GM12878 (cell line): ENCODE data around the gene EIF3B. TPM values are rescaled to one million over a fixed set of nuclear protein-coding genes. Genes with fewer than 3 reads are reported as not detected.

Experiments
- ATAC-seq: fragments of 200-7000 bp; cut with Tn5 transposase; 3 replicates; pipeline ENCODE4 v1.9.1; 2020; ENCODE audit warnings: mild to moderate bottlenecking, moderate library complexity
- BruUV-seq: library from RNA; stranded (reverse); fragments of 400-500 nt; replicated peaks from 2 replicates; lab custom pipeline; 2021; lab: Mats Ljungman, UMichigan
- CTCF ChIA-PET: fragments of 300-600 bp; sonication (Branson Sonifier 250); formaldehyde crosslinking; extraction: SDS; loops from one replicate; lab custom pipeline; 2021; ENCODE audit warnings: inconsistent platforms; lab: Yijun Ruan, JAX
- POLR2A ChIA-PET: fragments of 350-600 bp; formaldehyde crosslinking; extraction: SDS; loops from one replicate; lab custom pipeline; 2021; ENCODE audit warnings: inconsistent platforms; lab: Charles Lee
- RAD21 ChIA-PET: fragments of 300-600 bp; sonication (Branson Sonifier 250); formaldehyde crosslinking; loops from one replicate; lab custom pipeline; 2023; ENCODE audit warnings: antibody characterized with exemption; ENCODE audit not compliant: unreplicated experiment; lab: Charles Lee
- SMC1A ChIA-PET: fragments of 300-600 bp; sonication (Branson Sonifier 250); formaldehyde crosslinking; loops from one replicate; lab custom pipeline; 2023; ENCODE audit not compliant: unreplicated experiment, uncharacterized antibody; lab: Charles Lee
- DNase-seq: peaks from one replicate; pipeline ENCODE4 v3.0.0-alpha.2; 2011; ENCODE audit warnings: low read depth, low spot score
- FAIRE-seq: peaks from 3 replicates; lab custom pipeline; 2011; peaks lifted over from hg19 to GRCh38; lab: Jason Lieb, UNC
- H2AFZ ChIP-seq: 2 replicates; pipeline ENCODE4 v1.6.0; 2011; ENCODE audit warnings: low read depth, low read length, control low read depth; ENCODE audit not compliant: control insufficient read depth
- H3K27ac ChIP-seq: 2 replicates; pipeline ENCODE4 v1.5.1; 2011; ENCODE audit warnings: control low read depth; ENCODE audit not compliant: control insufficient read depth, insufficient read depth
- H3K27me3 ChIP-seq, 2 experiments: replicated peaks in 1 of 2; 2 replicates each; pipeline versions ENCODE4 v1.6.0 to v1.6.1; 2011; ENCODE audit warnings: low read length in 1 of 2; ENCODE audit not compliant: control insufficient read depth in 2 of 2, insufficient read depth in 2 of 2
- H3K36me3 ChIP-seq, 2 experiments: 2 replicates each; pipeline ENCODE4 v1.5.1; 2011; ENCODE audit warnings: low read length in 1 of 2; ENCODE audit not compliant: control insufficient read depth in 2 of 2, insufficient read depth in 2 of 2
- H3K4me1 ChIP-seq: 2 replicates; pipeline ENCODE4 v1.6.1; 2011; ENCODE audit warnings: mild to moderate bottlenecking, low read length, moderate library complexity, mixed read lengths; ENCODE audit not compliant: control insufficient read depth, insufficient read depth
- H3K4me2 ChIP-seq: 2 replicates; pipeline ENCODE4 v1.6.0; 2011; ENCODE audit warnings: control low read depth; ENCODE audit not compliant: control insufficient read depth, insufficient read depth
- H3K4me3 ChIP-seq: fragments of 200-600 bp; sonication (generic); 2 replicates; pipeline ENCODE4 v1.5.1; 2016
- H3K79me2 ChIP-seq: 2 replicates; pipeline ENCODE4 v1.6.0; 2011; ENCODE audit warnings: low read length; ENCODE audit not compliant: control insufficient read depth, insufficient read depth
- H3K9ac ChIP-seq: 2 replicates; pipeline ENCODE4 v1.8.0; 2011; ENCODE audit warnings: low read length, control low read depth, mixed read lengths; ENCODE audit not compliant: control insufficient read depth, insufficient read depth
- H3K9me3 ChIP-seq: replicated peaks from 3 replicates; pipeline ENCODE4 v1.5.1; 2011; ENCODE audit warnings: mild to moderate bottlenecking, low read length; ENCODE audit not compliant: control insufficient read depth, insufficient read depth
- H4K20me1 ChIP-seq: 2 replicates; pipeline ENCODE4 v1.6.0; 2011; ENCODE audit not compliant: control insufficient read depth, insufficient read depth
- CEBPB ChIP-seq, 2 experiments: fragments of 150-350 bp in 1 of 2; IDR thresholded peaks; 2 replicates each; pipeline ENCODE4 v1.6.1; 2012 to 2014; ENCODE audit warnings: low read depth in 2 of 2, low read length in 2 of 2, borderline replicate concordance in 1 of 2, inconsistent platforms in 1 of 2
- DPF2 ChIP-seq: fragments of 450-650 bp; IDR thresholded peaks from 2 replicates; pipeline ENCODE4 v1.6.1; 2017; ENCODE audit warnings: mild to moderate bottlenecking
- FOXK2 ChIP-seq: fragments of 450-650 bp; IDR thresholded peaks from 2 replicates; pipeline ENCODE4 v1.6.1; 2017; ENCODE audit warnings: mild to moderate bottlenecking, moderate library complexity
- IKZF1 ChIP-seq: fragments of 450-650 bp; conservative IDR thresholded peaks from 2 replicates; pipeline ENCODE4 v1.6.1; 2017; ENCODE audit warnings: antibody characterized with exemption, mild to moderate bottlenecking
- MEF2B ChIP-seq: fragments of 450-650 bp; IDR thresholded peaks from 2 replicates; pipeline ENCODE4 v1.6.1; 2018; ENCODE audit warnings: mild to moderate bottlenecking, moderate library complexity; ENCODE audit not compliant: partially characterized antibody, poor library complexity, severe bottlenecking
- STAT3 ChIP-seq: IDR thresholded peaks from 2 replicates; pipeline ENCODE4 v1.6.1; 2011; ENCODE audit warnings: low read depth, low read length, improper control_type of control experiment
- WGBS: methylation state at CpG from one replicate; pipeline ENCODE4 v1.1.6; 2016; ENCODE audit warnings: low lambda C conversion rate; ENCODE audit not compliant: insufficient replicate concordance, insufficient coverage; ENCODE audit errors: missing lambda C conversion rate; 5-methylcytosine and 5-hydroxymethylcytosine counted together
- in situ Hi-C: fragments of 300-500 bp; cut with MboI; formaldehyde crosslinking; loops from 9 replicates; pipeline ENCODE4 v1.14.3; 2018; ENCODE audit warnings: mixed read lengths
- intact Hi-C: fragments of 100-400 bp; cut with micrococcal nuclease; formaldehyde crosslinking; loops from one replicate; pipeline ENCODE4 v1.14.2; 2022; ENCODE audit not compliant: unreplicated experiment
- polyA plus RNA-seq, 11 experiments: library from polyadenylated mRNA; depleted of rRNA in 4 of 11; unstranded in 6 of 11; stranded (reverse) in 5 of 11; fragments of >200 nt; fragmentation: Nextera tagmentation in 4 of 11; fragmentation: Illumina TruSeq in 1 of 11; extraction: Ambion mirVana in 4 of 11; extraction: Trizol in 1 of 11; gene quantifications; 1 replicate in 1 of 11; 2 replicates in 10 of 11; pipeline versions ENCODE4 v1.2.1 to v1.2.3, GENCODE V29; 2011 to 2016; ENCODE audit warnings: inconsistent platforms in 2 of 11, missing spikeins in 2 of 11, low read depth in 1 of 11
- total RNA-seq, 4 experiments: library from RNA; depleted of rRNA in 3 of 4; stranded (reverse); fragments of >200 nt in 3 of 4; fragmentation: Illumina TruSeq in 1 of 4; extraction: Trizol in 1 of 4; gene quantifications; 2 replicates each; pipeline versions ENCODE4 v1.2.1 to v1.2.3, GENCODE V29; 2013 to 2021
- TF ChIP-seq, protein P1 (sequence below): fragments of 450-650 bp; IDR thresholded peaks from 2 replicates; pipeline ENCODE4 v1.6.1; 2017; ENCODE audit warnings: antibody characterized with exemption, mild to moderate bottlenecking, moderate library complexity

The EIF3B gene
- total and polyA plus RNA-seq, 10 of the 15 experiments (the other 5 are each of a cell fraction or from before 2014, with no cell fraction given), result 17.6 to 275 (median 153) TPM

DNA sequence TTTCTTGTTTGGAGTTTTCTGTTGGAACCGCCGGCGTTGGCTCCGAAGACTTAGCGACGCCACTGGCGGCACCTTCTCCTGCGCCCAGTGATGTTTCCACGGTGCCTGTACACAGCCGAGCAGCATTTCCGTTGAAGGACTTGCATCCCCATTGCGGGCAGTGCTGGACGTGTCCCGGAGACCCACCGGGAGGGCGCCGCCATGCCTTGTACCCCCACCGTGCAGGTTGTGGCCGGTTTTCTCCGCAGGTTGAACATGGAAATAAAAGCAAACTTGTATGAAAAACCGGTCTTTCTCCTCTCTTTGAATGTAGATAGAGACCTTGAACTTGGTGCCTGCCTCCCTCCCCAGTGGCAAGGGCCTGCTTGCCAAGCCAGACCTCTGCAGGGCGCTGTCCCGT lies 25.8 kb downstream of the EIF3B start:
- in situ Hi-C loops, result no loop called here
- WGBS, result 97% methylated on average over 17 of the region's 23 CpGs
- RAD21 ChIA-PET, result no interaction called here
- TF ChIP-seq DPF2 (no peak), STAT3 (no peak), FOXK2 (no peak), MEF2B (no peak), CEBPB (IDR thresholded peaks at IDR 0.05; ENCODE audit: borderline replicate concordance in 1 of 2, low read depth in 2 of 2, low read length in 2 of 2) (no peak), IKZF1 (no peak)
- TF ChIP-seq, protein P1, sequence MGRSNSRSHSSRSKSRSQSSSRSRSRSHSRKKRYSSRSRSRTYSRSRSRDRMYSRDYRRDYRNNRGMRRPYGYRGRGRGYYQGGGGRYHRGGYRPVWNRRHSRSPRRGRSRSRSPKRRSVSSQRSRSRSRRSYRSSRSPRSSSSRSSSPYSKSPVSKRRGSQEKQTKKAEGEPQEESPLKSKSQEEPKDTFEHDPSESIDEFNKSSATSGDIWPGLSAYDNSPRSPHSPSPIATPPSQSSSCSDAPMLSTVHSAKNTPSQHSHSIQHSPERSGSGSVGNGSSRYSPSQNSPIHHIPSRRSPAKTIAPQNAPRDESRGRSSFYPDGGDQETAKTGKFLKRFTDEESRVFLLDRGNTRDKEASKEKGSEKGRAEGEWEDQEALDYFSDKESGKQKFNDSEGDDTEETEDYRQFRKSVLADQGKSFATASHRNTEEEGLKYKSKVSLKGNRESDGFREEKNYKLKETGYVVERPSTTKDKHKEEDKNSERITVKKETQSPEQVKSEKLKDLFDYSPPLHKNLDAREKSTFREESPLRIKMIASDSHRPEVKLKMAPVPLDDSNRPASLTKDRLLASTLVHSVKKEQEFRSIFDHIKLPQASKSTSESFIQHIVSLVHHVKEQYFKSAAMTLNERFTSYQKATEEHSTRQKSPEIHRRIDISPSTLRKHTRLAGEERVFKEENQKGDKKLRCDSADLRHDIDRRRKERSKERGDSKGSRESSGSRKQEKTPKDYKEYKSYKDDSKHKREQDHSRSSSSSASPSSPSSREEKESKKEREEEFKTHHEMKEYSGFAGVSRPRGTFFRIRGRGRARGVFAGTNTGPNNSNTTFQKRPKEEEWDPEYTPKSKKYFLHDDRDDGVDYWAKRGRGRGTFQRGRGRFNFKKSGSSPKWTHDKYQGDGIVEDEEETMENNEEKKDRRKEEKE, result no peak
- TF ChIP-seq, all 136 proteins: peak for 0
- Histone ChIP-seq H3K9ac (no peak overlapping the region), H3K4me1 (no peaks in the 10 kb centered on the region), H3K9me3 (no peaks in the 10 kb centered on the region), H2AFZ (no peak overlapping the region), H3K4me2 (no peak overlapping the region), H3K4me3 (no peak overlapping the region), H3K79me2 (no peaks in the 10 kb centered on the region), H4K20me1 (no peaks in the 10 kb centered on the region; the same call in 1 of the 2 replicates), H3K27ac (no peak overlapping the region), H3K36me3 (peaks cover 27 to 55% of the 10 kb centered on the region in 2 experiments), H3K27me3 (no peaks in the 10 kb centered on the region)
- POLR2A ChIA-PET, result no interaction called here
- no peak for FAIRE-seq
- no peak for ATAC-seq
- BruUV-seq, result no TSS peak
- DNase-seq, result no peak
- SMC1A ChIA-PET, result no interaction called here
- CTCF ChIA-PET, result no interaction called here
- intact Hi-C loops, result no loop called here
